ENCODE measurements around the gene CRYBG1. TPM values are rescaled to one million over a fixed set of nuclear protein-coding genes. Genes with fewer than 3 reads are reported as not detected.
A peak's percentile ranks its signal among the peaks of the same experiment; 100 is the strongest.

Gene CRYBG1
- polyA plus RNA-seq, 1 donor (not counting 4 experiments of a cell fraction or from before 2014, with no cell fraction given), result 54.7 TPM

DNA sequence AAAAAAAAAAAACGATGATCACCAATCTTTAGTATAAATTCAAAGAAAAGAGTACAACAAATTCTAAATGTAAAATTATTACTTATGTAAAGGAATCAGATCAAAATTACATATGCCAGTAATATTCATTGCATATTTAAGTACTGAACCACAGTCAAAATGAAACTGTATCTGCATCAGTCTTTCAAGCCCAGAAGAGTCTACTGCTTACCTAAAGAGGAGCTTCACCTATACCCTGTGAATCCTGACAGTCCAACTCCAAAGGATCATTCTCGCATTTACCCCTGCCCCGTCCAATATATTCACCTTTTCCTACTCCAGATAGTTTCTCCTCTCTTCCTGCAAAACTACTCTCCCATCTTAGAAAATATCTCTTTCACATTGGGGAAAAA lies 44.1 kb upstream of the CRYBG1 start:
- H3K4me1 ChIP-seq (ENCODE audit: control insufficient read depth, extremely low read depth, insufficient read depth, low read length), result peaks cover 26% of the 10 kb centered on the region
- H4K20me1 ChIP-seq (ENCODE audit: control insufficient read depth, extremely low read depth, insufficient read depth, low read length), result no peaks in the 10 kb centered on the region
- H3K4me3 ChIP-seq (ENCODE audit: control insufficient read depth in 2 of 3, extremely low read depth in 1 of 3, insufficient read depth in 2 of 3, low read depth in 1 of 3, low read length in 3 of 3), result no peak overlapping the region
- H3K27me3 ChIP-seq (ENCODE audit: control insufficient read depth, extremely low read depth, insufficient read depth, low read length), result no peaks in the 10 kb centered on the region
- peaks cover 80% of the 10 kb centered on the region for H3K79me2 ChIP-seq (ENCODE audit: control insufficient read depth, insufficient read depth, low read length)
- peaks cover 5 to 17% of the 10 kb centered on the region in 2 experiments for H3K36me3 ChIP-seq (ENCODE audit: control insufficient read depth in 2 of 2, extremely low read depth in 1 of 2, insufficient read depth in 2 of 2, low read length in 2 of 2)
- H2AFZ ChIP-seq (ENCODE audit: control insufficient read depth, low read length), result no peak overlapping the region
- TF ChIP-seq EZH2 (IDR thresholded peaks at IDR 0.05; ENCODE audit: low read length), result no peak
- TF ChIP-seq, protein P1, sequence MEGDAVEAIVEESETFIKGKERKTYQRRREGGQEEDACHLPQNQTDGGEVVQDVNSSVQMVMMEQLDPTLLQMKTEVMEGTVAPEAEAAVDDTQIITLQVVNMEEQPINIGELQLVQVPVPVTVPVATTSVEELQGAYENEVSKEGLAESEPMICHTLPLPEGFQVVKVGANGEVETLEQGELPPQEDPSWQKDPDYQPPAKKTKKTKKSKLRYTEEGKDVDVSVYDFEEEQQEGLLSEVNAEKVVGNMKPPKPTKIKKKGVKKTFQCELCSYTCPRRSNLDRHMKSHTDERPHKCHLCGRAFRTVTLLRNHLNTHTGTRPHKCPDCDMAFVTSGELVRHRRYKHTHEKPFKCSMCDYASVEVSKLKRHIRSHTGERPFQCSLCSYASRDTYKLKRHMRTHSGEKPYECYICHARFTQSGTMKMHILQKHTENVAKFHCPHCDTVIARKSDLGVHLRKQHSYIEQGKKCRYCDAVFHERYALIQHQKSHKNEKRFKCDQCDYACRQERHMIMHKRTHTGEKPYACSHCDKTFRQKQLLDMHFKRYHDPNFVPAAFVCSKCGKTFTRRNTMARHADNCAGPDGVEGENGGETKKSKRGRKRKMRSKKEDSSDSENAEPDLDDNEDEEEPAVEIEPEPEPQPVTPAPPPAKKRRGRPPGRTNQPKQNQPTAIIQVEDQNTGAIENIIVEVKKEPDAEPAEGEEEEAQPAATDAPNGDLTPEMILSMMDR (optimal IDR thresholded peaks at IDR 0.05 in 1 of 3, IDR thresholded peaks at IDR 0.05 in 1 of 3, conservative IDR thresholded peaks at IDR 0.05 in 1 of 3; ENCODE audit: extremely low read depth in 1 of 3, insufficient read depth in 2 of 3, low read length in 3 of 3), result no peak
- peak overlapping the region; percentile 49 for H3K4me2 ChIP-seq (ENCODE audit: control insufficient read depth, extremely low read depth, insufficient read depth, low read depth, low read length)
- H3K9me3 ChIP-seq (ENCODE audit: control insufficient read depth, low read depth, low read length), result no peaks in the 10 kb centered on the region
- dilution Hi-C loops (cut with MboI; ENCODE audit: extremely low pct_ligation_motif_present, low sequenced_read_pairs), result no loop called here
- H3K27ac ChIP-seq (ENCODE audit: control insufficient read depth, insufficient read depth, low read length), result no peak overlapping the region
- FAIRE-seq (peak; percentile 29), DNase-seq (ENCODE audit: low read depth, low spot score) (no peak)
- H3K9me1 ChIP-seq (ENCODE audit: control insufficient read depth, extremely low read depth, insufficient read depth, low read length), result no peaks in the 10 kb centered on the region
- H3K9ac ChIP-seq (ENCODE audit: control insufficient read depth, extremely low read depth, insufficient read depth, low read length), result no peak overlapping the region

DNA sequence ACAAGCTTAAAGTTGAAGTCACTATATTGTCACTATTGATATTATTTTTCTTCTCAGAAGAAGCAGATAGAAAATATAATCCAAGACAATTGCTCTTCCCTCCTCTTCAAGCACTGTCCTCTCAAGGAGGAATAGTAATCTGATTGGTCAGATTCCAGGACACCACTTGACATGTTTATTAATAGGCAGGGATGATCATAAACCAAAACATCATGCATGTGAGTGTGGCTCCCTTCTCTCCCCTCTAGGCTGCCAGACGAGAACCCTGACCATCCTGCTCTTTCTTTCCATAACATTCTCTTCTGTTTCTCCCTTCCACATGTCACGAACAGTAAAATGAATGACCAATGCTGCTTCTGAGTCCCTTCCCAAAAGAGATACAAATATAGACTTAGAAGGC lies 42.5 kb upstream of the CRYBG1 start:
- no peak for FAIRE-seq
- Histone ChIP-seq H3K9me3 (ENCODE audit: control insufficient read depth, low read depth, low read length) (no peaks in the 10 kb centered on the region), H3K4me1 (ENCODE audit: control insufficient read depth, extremely low read depth, insufficient read depth, low read length) (peaks cover 15% of the 10 kb centered on the region), H3K36me3 (ENCODE audit: control insufficient read depth in 2 of 2, extremely low read depth in 1 of 2, insufficient read depth in 2 of 2, low read length in 2 of 2) (peaks cover 5 to 10% of the 10 kb centered on the region in 2 experiments), H3K27ac (ENCODE audit: control insufficient read depth, insufficient read depth, low read length) (no peak overlapping the region), H2AFZ (ENCODE audit: control insufficient read depth, low read length) (no peak overlapping the region), H3K4me2 (ENCODE audit: control insufficient read depth, extremely low read depth, insufficient read depth, low read depth, low read length) (no peak overlapping the region), H3K79me2 (ENCODE audit: control insufficient read depth, insufficient read depth, low read length) (peaks cover 88% of the 10 kb centered on the region), H3K4me3 (ENCODE audit: control insufficient read depth in 2 of 3, extremely low read depth in 1 of 3, insufficient read depth in 2 of 3, low read depth in 1 of 3, low read length in 3 of 3) (no peak overlapping the region), H3K9ac (ENCODE audit: control insufficient read depth, extremely low read depth, insufficient read depth, low read length) (no peak overlapping the region), H3K9me1 (ENCODE audit: control insufficient read depth, extremely low read depth, insufficient read depth, low read length) (no peaks in the 10 kb centered on the region), H4K20me1 (ENCODE audit: control insufficient read depth, extremely low read depth, insufficient read depth, low read length) (no peaks in the 10 kb centered on the region), H3K27me3 (ENCODE audit: control insufficient read depth, extremely low read depth, insufficient read depth, low read length) (no peaks in the 10 kb centered on the region)
- no peak for DNase-seq (ENCODE audit: low read depth, low spot score)
- dilution Hi-C loops (cut with MboI; ENCODE audit: extremely low pct_ligation_motif_present, low sequenced_read_pairs), result no loop called here
- TF ChIP-seq, protein P1 (optimal IDR thresholded peaks at IDR 0.05 in 1 of 3, IDR thresholded peaks at IDR 0.05 in 1 of 3, conservative IDR thresholded peaks at IDR 0.05 in 1 of 3; ENCODE audit: extremely low read depth in 1 of 3, insufficient read depth in 2 of 3, low read length in 3 of 3), result no peak
- TF ChIP-seq EZH2 (IDR thresholded peaks at IDR 0.05; ENCODE audit: low read length), result no peak
